SK-N-SH (cell line): ENCODE measurements around the gene ADK. TPM values are rescaled to one million over a fixed set of nuclear protein-coding genes. Genes with fewer than 3 reads are reported as not detected.

Experiments
- CTCF ChIA-PET: fragments of 300-600, 350-600 bp; formaldehyde crosslinking; extraction: SDS; loops from one replicate; lab custom pipeline; 2021; lab: Yijun Ruan, JAX
- POLR2A ChIA-PET: fragments of 350-600 bp; sonication (Branson Sonifier 250); formaldehyde crosslinking; extraction: SDS; loops from one replicate; lab custom pipeline; 2020; ENCODE audit warnings: antibody characterized with exemption, inconsistent platforms; lab: Yijun Ruan, JAX
- DNase-seq: peaks from one replicate; pipeline ENCODE4 v3.0.0; 2012
- H2AFZ ChIP-seq: fragments of 200-600 bp; sonication (generic); 2 replicates; pipeline ENCODE4 v1.8.1; 2016; ENCODE audit warnings: antibody characterized with exemption, mild to moderate bottlenecking, low read depth
- H3F3A ChIP-seq: fragments of 200-600 bp; sonication (generic); replicated peaks from 2 replicates; pipeline ENCODE3; 2016; ENCODE audit warnings: antibody characterized with exemption, mild to moderate bottlenecking; ENCODE audit not compliant: insufficient read depth
- H3K27ac ChIP-seq, 2 experiments: fragments of 200-500 bp in 1 of 2; fragments of 200-600 bp in 1 of 2; sonication (Bioruptor generic) in 1 of 2; sonication (generic), shearing (Covaris generic) in 1 of 2; 2 replicates each; pipeline versions ENCODE4 v1.5.1 to v1.6.1; 2014 to 2016; ENCODE audit warnings: low read depth in 2 of 2, inconsistent platforms in 1 of 2, low read length in 1 of 2, mild to moderate bottlenecking in 1 of 2, mixed read lengths in 1 of 2
- H3K27me3 ChIP-seq: fragments of 200-600 bp; sonication (generic), shearing (Covaris generic); 2 replicates; pipeline ENCODE4 v1.6.1; 2016; ENCODE audit warnings: mixed run types; ENCODE audit not compliant: insufficient read depth
- H3K36me3 ChIP-seq, 2 experiments: fragments of 200-500 bp in 1 of 2; fragments of 200-600 bp in 1 of 2; sonication (Bioruptor generic) in 1 of 2; sonication (generic) in 1 of 2; replicated peaks in 1 of 2; 2 replicates each; pipeline versions ENCODE3 to v1.5.1; 2014 to 2016; ENCODE audit warnings: low read length in 1 of 2, mild to moderate bottlenecking in 1 of 2; ENCODE audit not compliant: insufficient read depth in 2 of 2, control insufficient read depth in 1 of 2
- H3K4me1 ChIP-seq, 2 experiments: fragments of 200-500 bp in 1 of 2; fragments of 200-600 bp in 1 of 2; sonication (Bioruptor generic) in 1 of 2; sonication (generic), shearing (Covaris generic) in 1 of 2; 2 replicates each; pipeline versions ENCODE4 v1.5.1 to v1.6.1; 2014 to 2016; ENCODE audit warnings: low read depth in 1 of 2, low read length in 1 of 2, mixed run types in 1 of 2; ENCODE audit not compliant: insufficient read depth in 2 of 2, control insufficient read depth in 1 of 2
- H3K4me2 ChIP-seq: fragments of 200-600 bp; sonication (generic), shearing (Covaris generic); 2 replicates; pipeline ENCODE4 v1.6.1; 2017; ENCODE audit warnings: mixed run types
- H3K4me3 ChIP-seq, 2 experiments: fragments of 200-500 bp in 1 of 2; fragments of 200-600 bp in 1 of 2; sonication (Bioruptor generic) in 1 of 2; sonication (generic), shearing (Covaris generic) in 1 of 2; 2 replicates each; pipeline versions ENCODE4 v1.5.1 to v1.8.1; 2014 to 2016; ENCODE audit warnings: low read depth in 2 of 2, inconsistent platforms in 1 of 2, low read length in 1 of 2, mild to moderate bottlenecking in 1 of 2, mixed read lengths in 1 of 2, moderate library complexity in 1 of 2
- H3K79me2 ChIP-seq: fragments of 200-600 bp; sonication (generic); 2 replicates; pipeline ENCODE4 v1.8.1; 2017; ENCODE audit warnings: mild to moderate bottlenecking; ENCODE audit not compliant: insufficient read depth
- H3K9ac ChIP-seq: fragments of 200-600 bp; sonication (generic); 2 replicates; pipeline ENCODE4 v1.6.1; 2017; ENCODE audit warnings: mixed run types
- H3K9me2 ChIP-seq: fragments of 200-600 bp; sonication (generic); 2 replicates; pipeline ENCODE4 v1.6.1; 2017; ENCODE audit warnings: mixed run types
- H3K9me3 ChIP-seq: fragments of 200-600 bp; sonication (generic); 2 replicates; pipeline ENCODE4 v1.6.1; 2017; ENCODE audit warnings: mixed run types, mild to moderate bottlenecking, moderate library complexity
- H4K20me1 ChIP-seq: fragments of 200-600 bp; sonication (generic); 2 replicates; pipeline ENCODE4 v1.6.1; 2017; ENCODE audit warnings: mild to moderate bottlenecking, mixed run types; ENCODE audit not compliant: insufficient read depth
- CHD2 ChIP-seq: fragments of 150-350 bp; IDR thresholded peaks from 2 replicates; pipeline ENCODE4 v1.6.1; 2018; ENCODE audit warnings: low read length; ENCODE audit not compliant: partially characterized antibody
- ELF1 ChIP-seq: IDR thresholded peaks from 2 replicates; pipeline ENCODE4 v1.4.0; 2012
- EP300 ChIP-seq, 2 experiments: IDR thresholded peaks; 2 replicates each; pipeline versions ENCODE4 v1.4.0 to v1.6.1; 2012; ENCODE audit warnings: borderline replicate concordance in 1 of 2, low read depth in 1 of 2, low read length in 1 of 2
- FOXM1 ChIP-seq: IDR thresholded peaks from 2 replicates; pipeline ENCODE4 v1.4.0; 2012; ENCODE audit warnings: low read depth, mild to moderate bottlenecking
- GABPA ChIP-seq: IDR thresholded peaks from 2 replicates; pipeline ENCODE4 v1.4.0; 2012; ENCODE audit warnings: low read depth, mild to moderate bottlenecking
- GATA2 ChIP-seq: sonication (generic); formaldehyde crosslinking; IDR thresholded peaks from 2 replicates; pipeline ENCODE4 v1.5.0; 2020; ENCODE audit warnings: mild to moderate bottlenecking, missing genetic modification reagents
- IRF3 ChIP-seq: fragments of 150-350 bp; IDR thresholded peaks from 2 replicates; pipeline ENCODE4 v1.6.1; 2016; ENCODE audit warnings: mild to moderate bottlenecking, low read depth, low read length
- MEF2A ChIP-seq: IDR thresholded peaks from 2 replicates; pipeline ENCODE4 v1.4.0; 2012; ENCODE audit warnings: low read depth, borderline replicate concordance
- MXI1 ChIP-seq: IDR thresholded peaks from 2 replicates; pipeline ENCODE4 v1.6.1; 2012; ENCODE audit warnings: mild to moderate bottlenecking, low read depth, low read length, improper control_type of control experiment
- NRF1 ChIP-seq: IDR thresholded peaks from 2 replicates; pipeline ENCODE4 v1.6.1; 2012; ENCODE audit warnings: low read depth, mild to moderate bottlenecking, low read length
- POLR2AphosphoS5 ChIP-seq: IDR thresholded peaks from 2 replicates; pipeline ENCODE4 v1.6.1; 2012; ENCODE audit warnings: low read depth, low read length
- RCOR1 ChIP-seq: fragments of 150-350 bp; IDR thresholded peaks from 2 replicates; pipeline ENCODE4 v1.6.1; 2017; ENCODE audit warnings: antibody characterized with exemption, low read length
- REST ChIP-seq: IDR thresholded peaks from 2 replicates; pipeline ENCODE4 v1.6.1; 2012; ENCODE audit warnings: mild to moderate bottlenecking, low read depth, low read length, moderate library complexity
- RFX5 ChIP-seq: IDR thresholded peaks from 2 replicates; pipeline ENCODE4 v1.6.1; 2012; ENCODE audit warnings: mild to moderate bottlenecking, improper control_type of control experiment, low read length
- RXRA ChIP-seq: IDR thresholded peaks from 2 replicates; pipeline ENCODE4 v1.4.0; 2012; ENCODE audit warnings: low read depth, mild to moderate bottlenecking, borderline replicate concordance
- TAF1 ChIP-seq: IDR thresholded peaks from 2 replicates; pipeline ENCODE4 v1.6.1; 2012; ENCODE audit warnings: low read depth, mild to moderate bottlenecking, low read length, moderate library complexity, borderline replicate concordance
- TCF12 ChIP-seq: IDR thresholded peaks from 2 replicates; pipeline ENCODE4 v1.4.0; 2012
- TEAD4 ChIP-seq: IDR thresholded peaks from 2 replicates; pipeline ENCODE4 v1.4.0; 2012; ENCODE audit warnings: mild to moderate bottlenecking, borderline replicate concordance; ENCODE audit not compliant: insufficient read depth
- USF1 ChIP-seq: IDR thresholded peaks from 2 replicates; pipeline ENCODE4 v1.4.0; 2012; ENCODE audit warnings: low read depth, borderline replicate concordance
- ZBTB33 ChIP-seq: IDR thresholded peaks from 2 replicates; pipeline ENCODE4 v1.4.0; 2012; ENCODE audit warnings: low read depth, borderline replicate concordance
- WGBS: methylation state at CpG from one replicate; pipeline ENCODE4 v1.1.6; 2017; ENCODE audit warnings: low lambda C conversion rate; 5-methylcytosine and 5-hydroxymethylcytosine counted together
- polyA plus RNA-seq, 3 experiments: library from polyadenylated mRNA; depleted of rRNA; stranded (reverse); fragments of >200 nt; gene quantifications; 2 replicates each; pipeline ENCODE4 v1.2.3, GENCODE V29; 2012

ADK gene
- polyA plus RNA-seq, 1 of the 3 experiments (the other 2 are of a cell fraction), result 25.1 TPM

- no peaks in the 10 kb centered on the region for H3K9me3 ChIP-seq
- H4K20me1 ChIP-seq, result no peaks in the 10 kb centered on the region
- H3F3A ChIP-seq, result no peaks in the 10 kb centered on the region
- H3K27me3 ChIP-seq, result no peaks in the 10 kb centered on the region
- no peak overlapping the region for H3K4me3 ChIP-seq
- peaks cover 47% of the 10 kb centered on the region; the same call in 1 of the 2 replicates for H3K79me2 ChIP-seq
- WGBS, result 97% methylated on average over 2 of the region's 2 CpGs
- ChIA-PET CTCF (interaction anchor here (0.7 to 6.7 kb wide), 45 partner anchors 9 to 992 kb away, joined by 3 to 70 read pairs (median 5); partner anchors contain the start of genes COMTD1 and SAMD8), POLR2A (no interaction called here)
- no peak overlapping the region for H3K9ac ChIP-seq
- no peak overlapping the region for H2AFZ ChIP-seq
- no peak overlapping the region for H3K4me2 ChIP-seq
- DNase-seq, result no peak
- no peak for TF ChIP-seq REST
- no peak for TF ChIP-seq FOXM1
- TF ChIP-seq RXRA, result no peak
- no peak for TF ChIP-seq NRF1
- no peak for TF ChIP-seq MXI1
- TF ChIP-seq POLR2AphosphoS5, result no peak
- no peak for TF ChIP-seq TCF12
- TF ChIP-seq TEAD4, result no peak
- TF ChIP-seq USF1, result no peak
- no peak for TF ChIP-seq RCOR1
- no peak for TF ChIP-seq TAF1
- no peak for TF ChIP-seq RFX5
- no peak for TF ChIP-seq GABPA
- peaks cover 0 to 8% of the 10 kb centered on the region in 2 experiments for H3K4me1 ChIP-seq
- H3K9me2 ChIP-seq, result no peaks in the 10 kb centered on the region
- H3K36me3 ChIP-seq, result peaks cover 9 to 14% of the 10 kb centered on the region in 2 experiments
- H3K27ac ChIP-seq, result no peak overlapping the region
These were observed 93.8 kb downstream of the ADK start for GRCh38 chr10:74244807-74245206.

GRCh38 chr10:74246495-74246894, 95.5 kb downstream of the ADK start:
- Histone ChIP-seq H4K20me1 (no peaks in the 10 kb centered on the region), H3K4me3 (no peak overlapping the region), H2AFZ (no peak overlapping the region), H3K27me3 (no peaks in the 10 kb centered on the region), H3K4me1 (no peaks in the 10 kb centered on the region; a peak in 4 of 4 replicates), H3K27ac (no peak overlapping the region), H3K79me2 (peaks cover 31% of the 10 kb centered on the region; the same call in 1 of the 2 replicates), H3K9me2 (no peaks in the 10 kb centered on the region), H3K4me2 (no peak overlapping the region), H3K9ac (no peak overlapping the region), H3K9me3 (no peaks in the 10 kb centered on the region), H3K36me3 (peaks cover 9 to 14% of the 10 kb centered on the region in 2 experiments), H3F3A (no peaks in the 10 kb centered on the region)
- POLR2A ChIA-PET, result no interaction called here
- TF ChIP-seq ELF1 (no peak), RFX5 (no peak), EP300 (IDR thresholded peaks at IDR 0.05; ENCODE audit: borderline replicate concordance in 1 of 2, low read depth in 1 of 2, low read length in 1 of 2) (no peak), ZBTB33 (no peak), RCOR1 (no peak), CHD2 (no peak), GATA2 (CRISPR knock-in tag) (no peak), TAF1 (no peak), MEF2A (no peak), TCF12 (no peak), IRF3 (no peak)
- no peak for DNase-seq
- CTCF ChIA-PET, result interaction anchor here (3.2 to 6.7 kb wide), 2 partner anchors 853 to 989 kb away, joined by 15 to 70 read pairs; partner anchors contain the start of gene COMTD1
